SW 1271 (cell line): Measurements from ENCODE around the gene SNTG2.
"Not testable (repeated sequence)": the region's sequence is repeated elsewhere in the genome, so short reads cannot be mapped to it uniquely, and the experiment has no call there.

ENCODE experiments used
- DNase-seq, 2 experiments: peaks; one replicate each; lab custom pipeline; 2025; lab: John Stamatoyannopoulos, UW

Gene SNTG2

DNA sequence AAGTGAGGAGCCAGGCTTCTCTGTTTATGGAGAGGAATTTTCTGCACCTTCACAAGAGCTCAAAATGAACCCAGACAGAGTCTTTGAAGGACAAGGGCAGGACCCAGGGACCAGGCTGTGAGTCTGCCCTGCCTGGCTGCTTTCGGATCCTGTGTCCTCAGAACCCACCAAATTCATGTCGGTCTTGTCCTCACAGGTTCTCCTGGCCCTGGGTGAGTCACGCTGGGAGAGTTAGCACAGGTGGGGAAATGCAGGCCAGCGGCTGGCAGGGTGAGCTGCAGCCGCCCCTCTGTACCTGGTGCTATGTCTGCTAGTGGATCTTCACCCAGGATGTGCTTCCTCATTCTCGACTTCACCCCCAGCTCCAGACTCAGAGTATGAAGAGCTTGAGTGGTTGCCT is 426.8 kb downstream of the SNTG2 start:
- DNase-seq = no peak

DNA sequence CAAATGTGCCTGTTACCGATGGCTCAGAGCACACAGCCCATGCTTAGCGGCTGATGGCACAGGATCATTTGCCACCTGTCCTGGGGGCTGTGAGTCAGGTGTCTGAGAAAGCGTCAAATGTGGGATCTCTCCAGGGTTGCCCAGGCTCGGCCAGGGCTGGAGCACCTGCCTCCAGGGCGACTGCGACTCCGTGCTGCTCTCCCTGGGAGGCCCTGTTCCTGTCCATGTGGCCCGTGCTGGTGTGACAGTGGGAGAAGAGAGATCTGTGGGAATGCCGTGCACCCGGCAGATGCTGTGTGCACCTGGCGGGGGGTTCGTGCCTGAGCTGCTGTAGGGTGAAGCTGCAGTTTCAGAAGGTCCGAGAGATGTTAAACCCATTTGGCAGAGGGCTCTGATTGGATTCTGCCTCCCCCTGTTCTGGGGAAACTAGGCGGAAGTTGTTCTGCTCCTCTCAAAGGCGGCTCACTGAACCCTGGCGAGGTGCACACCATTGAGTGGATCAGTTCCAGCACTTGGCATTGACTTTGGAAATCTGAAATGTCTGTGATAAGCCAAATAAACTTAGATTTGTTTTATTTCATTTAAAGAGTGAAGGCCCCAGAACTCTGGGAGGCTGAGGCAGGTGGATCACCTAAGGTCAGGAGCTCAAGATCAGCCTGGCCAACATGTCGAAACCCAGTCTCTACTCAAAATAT is 428.0 kb downstream of the SNTG2 start:
- DNase-seq = no peak

DNA sequence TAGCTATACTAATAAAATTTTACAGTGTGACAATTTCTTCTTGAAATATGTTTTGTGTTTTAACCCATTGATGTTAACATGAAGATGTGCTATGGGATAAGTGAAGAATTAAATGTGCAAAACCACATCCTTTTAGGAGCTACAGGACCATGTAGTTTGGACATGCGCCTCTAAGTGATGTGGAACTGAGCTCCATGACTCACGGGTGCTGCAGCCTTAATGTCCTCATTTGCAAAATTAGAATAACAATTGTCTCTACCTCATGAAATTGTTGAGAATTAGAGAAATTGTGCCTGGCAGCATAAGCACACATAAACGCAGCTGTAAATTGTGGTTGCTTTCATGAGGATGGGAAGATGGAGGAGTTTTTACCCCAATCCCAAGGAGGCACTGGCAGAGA is 431.0 kb downstream of the SNTG2 start:
- no peak for DNase-seq

DNA sequence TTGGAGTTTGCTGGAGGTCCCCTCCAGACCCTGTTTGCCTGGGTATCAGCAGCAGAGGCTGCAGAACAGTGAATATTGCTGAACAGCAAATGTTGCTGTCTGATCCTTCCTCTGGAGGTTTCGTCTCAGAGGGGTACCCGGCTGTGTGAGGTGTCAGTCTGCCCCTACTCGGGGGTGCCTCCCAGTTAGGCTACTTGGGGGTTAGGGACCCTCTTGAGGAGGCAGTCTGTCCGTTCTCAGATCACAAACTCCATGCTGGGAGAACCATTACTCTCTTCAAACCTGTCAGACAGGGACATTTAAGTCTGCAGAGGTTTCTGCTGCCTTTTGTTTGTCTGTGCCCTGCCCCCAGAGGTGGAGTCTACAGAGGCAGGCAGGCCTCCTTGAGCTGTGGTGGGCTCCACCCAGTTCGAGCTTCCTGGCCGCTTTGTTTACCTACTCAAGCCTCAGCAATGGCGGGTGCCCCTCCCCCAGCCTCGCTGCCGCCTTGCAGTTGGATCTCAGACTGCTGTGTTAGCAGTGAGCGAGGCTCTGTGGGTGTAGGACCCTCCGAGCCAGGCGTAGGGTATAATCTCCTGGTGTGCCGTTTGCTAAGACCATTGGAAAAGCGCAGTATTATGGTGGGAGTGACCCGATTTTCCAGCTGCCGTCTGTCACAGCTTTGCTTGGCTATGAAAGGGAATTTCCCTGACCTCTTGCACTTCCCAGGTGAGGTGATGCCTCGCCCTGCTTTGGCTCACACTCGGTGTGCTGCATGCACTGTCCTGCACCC is 437.5 kb downstream of the SNTG2 start:
- not testable (repeated sequence) for DNase-seq

DNA sequence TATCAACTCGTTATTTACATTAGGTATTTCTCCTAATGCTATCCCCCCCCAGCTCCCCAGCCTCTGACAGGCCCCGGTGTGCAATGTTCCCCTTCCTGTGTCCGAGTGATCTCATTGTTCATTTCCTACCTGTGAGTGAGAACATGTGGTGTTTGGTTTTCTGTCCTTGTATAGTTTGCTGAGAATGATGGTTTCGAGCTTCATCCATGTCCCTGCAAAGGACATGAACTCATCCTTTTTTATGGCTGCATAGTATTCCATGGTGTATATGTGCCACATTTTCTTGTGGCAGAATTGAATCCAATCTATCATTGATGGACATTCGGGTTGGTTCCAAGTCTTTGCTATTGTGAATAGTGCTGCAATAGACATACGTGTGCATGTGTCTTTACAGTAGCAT is 439.5 kb downstream of the SNTG2 start:
- DNase-seq = not testable (repeated sequence)

DNA sequence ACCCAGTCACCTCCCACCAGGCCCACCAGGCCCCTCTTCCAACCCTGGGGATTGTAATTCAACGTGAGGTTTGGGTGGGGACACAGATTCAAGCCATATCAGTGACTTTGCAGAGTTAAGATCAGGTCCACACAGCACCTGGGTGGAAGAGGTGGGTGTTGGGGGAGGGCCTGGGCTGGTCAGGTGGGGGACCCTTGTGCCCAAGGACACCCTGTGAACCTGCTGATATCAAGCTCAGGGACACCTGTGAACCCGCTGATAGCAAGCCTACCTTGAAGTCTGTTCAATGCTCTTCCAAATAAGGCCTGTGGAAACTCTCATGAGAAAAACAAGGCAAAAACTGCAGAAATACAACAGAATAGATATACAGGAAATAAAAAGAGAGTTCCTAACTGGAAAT is 442.7 kb downstream of the SNTG2 start:
- no peak for DNase-seq

DNA sequence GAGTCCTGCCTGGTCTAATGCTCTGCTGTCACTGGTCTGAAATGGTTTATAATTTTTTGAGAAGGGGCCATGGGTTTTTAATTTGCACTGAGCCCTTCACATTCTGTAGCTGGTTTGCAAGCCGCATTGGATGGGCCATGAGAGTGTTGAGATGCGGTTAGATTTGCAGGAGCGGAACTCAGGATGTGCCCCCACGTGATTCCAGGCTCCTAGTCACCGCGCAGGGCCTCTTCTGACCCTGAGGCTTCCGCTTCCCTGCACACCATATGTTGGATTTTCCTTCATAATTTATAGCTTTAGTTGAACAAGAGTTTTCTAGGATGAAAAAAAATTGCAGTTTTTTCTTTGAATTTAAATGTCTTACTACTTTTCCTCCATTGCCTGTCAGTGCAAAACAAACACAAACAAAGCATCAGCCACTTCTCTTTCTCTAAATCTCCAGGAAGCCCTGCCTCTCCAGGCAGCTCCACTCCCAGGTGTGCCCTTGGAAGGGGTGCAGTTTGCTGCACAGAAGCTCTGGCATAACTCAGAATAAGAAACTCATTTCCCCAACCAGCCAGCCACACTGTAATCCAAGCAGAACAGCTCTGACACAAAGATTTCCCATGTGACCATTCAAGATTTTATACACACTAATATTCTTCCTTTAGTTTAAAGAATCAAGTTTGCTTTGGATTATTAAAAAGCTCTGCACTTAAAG is 444.2 kb downstream of the SNTG2 start:
- no peak for DNase-seq

DNA sequence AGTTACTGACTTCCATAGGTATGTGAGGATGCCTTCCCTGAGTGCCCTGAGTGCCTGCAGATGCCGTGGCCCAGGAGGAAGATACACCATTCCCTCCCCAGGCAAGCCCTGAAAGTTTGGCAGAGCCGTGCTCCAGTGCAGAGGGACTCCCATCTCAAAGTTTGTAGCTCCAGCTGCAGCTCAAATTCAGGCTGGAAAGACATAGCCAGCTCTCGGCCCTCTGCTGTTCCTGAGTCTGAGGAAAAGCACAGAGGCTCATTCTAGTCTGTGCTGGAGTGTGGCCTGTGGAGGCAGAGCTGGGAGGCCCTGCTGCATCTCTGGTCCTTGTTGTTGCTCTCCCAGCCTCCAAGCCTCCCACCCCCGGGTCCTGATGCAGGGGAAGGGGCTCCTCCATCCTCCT is 446.7 kb downstream of the SNTG2 start:
- no peak for DNase-seq

DNA sequence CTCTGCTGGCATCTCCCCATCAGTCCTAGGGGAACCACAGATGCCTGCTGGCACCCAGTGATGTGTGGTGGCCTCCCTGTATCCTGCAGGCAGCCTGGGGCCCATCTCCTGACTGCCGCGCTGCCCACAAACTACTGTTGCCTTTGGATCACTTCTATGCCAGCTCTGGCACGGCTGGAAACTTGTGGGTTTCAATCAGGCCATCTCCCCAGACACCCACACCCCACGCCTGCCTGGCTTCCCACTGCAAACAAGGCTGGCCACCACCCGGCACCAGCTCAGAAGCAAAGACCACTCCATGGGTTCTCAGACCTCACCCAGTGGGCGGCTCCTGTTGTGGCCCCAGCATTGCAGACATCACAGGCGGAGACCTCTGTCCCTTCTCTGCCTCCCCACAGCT is 447.5 kb downstream of the SNTG2 start:
- no peak for DNase-seq

DNA sequence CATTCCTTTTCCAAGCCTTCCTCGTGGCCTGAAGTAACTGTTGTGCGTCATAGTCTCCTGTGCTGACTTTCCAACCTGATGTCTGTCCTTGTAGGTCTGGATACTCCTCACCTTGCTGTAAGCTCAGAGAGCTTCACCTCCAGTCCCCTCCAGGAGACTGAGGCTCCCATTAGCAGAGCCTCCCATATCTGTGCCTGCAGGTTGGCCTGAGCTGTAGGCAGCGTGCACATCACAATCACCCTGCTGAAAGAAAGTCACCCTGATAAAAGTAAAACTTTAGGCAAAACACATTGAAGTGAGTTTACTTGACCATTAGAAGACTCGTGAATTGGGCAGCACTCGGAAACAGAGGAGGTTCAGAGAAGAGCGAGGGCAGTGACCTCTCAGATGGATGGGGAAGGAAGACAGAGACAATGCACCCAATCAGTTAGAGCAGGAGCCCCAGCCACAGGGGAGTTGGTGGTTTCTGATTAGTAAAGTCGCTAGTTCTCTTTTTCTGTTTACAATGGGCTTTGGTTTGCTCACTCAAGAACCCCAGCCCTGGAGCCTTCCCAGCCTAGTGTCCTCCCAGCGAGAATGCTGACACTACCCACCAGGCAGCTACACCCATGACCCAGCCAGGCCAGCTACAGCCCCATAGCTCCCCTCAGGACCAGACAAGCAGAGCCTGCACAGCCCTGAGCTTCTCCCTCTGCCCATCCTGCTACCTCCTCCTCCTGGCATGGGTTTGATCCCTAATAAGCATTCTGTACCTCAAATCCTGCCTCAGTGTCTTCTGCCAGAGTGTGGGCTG is 450.5 kb downstream of the SNTG2 start:
- DNase-seq = no peak

DNA sequence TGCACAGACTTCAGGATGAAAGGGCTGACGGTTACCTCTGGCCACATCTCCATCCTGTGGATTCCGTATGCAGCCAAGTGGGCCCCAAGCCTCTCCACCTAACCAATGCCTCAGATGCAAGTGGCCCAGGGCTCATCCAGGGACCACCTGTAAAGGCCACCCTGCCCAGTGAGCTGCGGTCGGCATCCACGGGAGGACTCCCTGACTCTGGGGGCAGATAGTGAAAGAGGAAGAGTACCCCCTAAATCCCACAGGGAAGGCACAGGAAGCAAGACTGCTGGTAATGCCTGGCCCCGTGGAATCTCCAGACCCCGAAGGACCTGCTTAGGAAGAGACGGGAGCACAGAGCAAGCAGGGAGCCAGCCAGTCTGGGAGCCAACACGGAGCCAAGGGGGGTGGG is 451.4 kb downstream of the SNTG2 start:
- no peak for DNase-seq

DNA sequence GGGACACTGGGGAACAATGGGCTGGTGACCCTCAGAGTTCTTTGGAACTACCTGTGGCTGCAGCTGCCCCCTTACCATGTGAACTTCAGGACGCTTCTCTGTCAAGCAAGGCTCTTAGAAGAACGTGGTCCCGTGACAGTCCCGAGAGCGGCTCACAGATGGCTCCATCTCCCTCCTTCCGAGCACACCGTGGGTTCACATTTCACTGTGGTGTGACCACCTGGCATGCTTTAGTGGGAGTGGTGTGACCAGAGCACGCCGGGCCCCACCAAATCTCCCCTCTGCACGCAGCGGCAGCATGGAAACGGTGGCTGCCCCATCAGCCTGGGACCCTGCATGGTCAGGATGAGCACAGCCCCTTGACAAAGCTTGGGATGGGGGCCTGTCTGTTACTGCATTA is 452.9 kb downstream of the SNTG2 start:
- DNase-seq = no peak

DNA sequence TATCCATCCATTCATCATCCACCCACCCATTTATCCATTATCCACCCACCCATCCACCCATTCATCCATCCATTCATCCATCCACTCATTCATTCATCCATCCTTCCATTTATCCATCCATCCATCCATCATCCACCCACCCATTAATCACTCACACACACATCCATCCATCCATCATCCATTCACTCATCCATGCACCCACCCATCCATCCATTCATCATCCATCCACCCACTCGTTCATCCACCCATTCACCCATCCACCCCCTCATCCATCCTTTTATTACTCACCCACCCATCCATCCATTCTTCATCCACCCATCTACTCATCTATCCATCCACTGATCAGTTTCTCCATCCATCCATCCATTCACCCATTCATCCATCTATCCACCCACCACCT is 454.5 kb downstream of the SNTG2 start:
- no peak for DNase-seq

DNA sequence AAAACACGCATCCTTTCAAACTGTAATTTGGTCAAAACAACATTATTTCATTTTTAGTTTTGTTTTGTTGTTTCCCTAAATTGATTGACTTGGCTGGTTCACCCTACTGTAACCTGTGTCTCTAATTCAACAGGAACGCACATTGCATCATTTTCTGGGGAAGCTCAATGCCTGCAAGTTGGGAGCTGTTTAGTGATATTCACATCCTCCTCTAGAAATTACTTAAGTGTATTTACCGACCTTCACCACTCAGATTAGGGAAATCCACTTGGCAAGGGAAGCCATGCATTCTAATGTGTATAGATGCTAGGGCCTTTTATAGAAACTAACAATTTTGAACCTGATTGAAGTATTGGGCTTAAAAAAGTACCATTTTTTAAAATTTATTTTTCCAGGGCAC is 455.3 kb downstream of the SNTG2 start:
- no peak for DNase-seq

DNA sequence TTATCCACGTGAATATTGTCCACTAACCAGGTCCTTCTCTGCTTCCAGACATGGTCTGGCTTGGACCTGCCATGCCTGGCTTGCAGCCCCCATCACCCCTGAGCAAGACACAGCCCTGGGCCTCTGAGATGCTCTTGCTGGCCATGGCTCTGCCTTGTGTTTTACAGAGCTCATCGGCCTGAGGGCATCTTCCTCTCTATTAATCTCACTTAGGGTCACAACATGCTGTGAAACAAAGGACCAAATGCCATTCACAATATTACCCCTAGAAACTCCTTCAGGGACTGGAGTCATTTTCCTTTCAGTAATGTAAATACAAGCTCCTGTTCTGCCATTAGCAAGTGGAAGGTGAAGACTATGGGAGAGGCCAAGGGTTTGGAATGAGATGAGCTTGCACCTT is 455.8 kb downstream of the SNTG2 start:
- DNase-seq = no peak

DNA sequence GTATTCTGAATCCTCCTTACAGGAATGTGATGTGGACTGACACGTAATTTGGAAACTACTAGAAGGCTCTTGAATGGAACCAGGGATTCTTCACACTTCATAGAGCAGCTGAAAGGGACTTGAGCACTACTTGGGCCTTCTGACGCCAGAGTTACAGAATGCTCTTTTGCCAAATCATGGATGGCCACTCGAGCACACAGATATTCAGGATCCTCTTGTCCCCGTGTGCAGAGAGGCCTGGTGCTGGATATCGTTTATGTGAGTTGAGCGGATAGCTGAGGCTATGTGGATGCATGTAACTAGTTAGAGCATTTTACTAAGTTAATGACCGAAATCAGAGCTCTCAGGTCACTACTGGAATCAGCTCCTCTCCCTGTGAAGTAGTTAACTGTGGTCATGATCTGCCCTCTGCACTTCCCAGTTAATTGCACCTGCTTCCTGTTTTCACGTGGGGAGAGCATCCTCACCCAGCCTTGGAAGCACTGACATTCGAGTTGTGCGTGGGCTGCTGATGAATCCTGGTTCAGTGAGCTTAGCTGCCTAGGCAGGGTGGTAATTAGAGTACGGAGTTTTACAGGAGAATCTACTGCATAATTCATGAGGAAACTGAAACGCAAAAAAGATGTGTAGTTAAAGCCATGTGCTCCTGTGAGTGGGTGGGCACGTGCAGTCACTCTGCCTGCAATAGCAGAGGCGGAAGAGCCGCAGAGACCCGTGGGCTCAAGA is 457.5 kb downstream of the SNTG2 start:
- DNase-seq = no peak

DNA sequence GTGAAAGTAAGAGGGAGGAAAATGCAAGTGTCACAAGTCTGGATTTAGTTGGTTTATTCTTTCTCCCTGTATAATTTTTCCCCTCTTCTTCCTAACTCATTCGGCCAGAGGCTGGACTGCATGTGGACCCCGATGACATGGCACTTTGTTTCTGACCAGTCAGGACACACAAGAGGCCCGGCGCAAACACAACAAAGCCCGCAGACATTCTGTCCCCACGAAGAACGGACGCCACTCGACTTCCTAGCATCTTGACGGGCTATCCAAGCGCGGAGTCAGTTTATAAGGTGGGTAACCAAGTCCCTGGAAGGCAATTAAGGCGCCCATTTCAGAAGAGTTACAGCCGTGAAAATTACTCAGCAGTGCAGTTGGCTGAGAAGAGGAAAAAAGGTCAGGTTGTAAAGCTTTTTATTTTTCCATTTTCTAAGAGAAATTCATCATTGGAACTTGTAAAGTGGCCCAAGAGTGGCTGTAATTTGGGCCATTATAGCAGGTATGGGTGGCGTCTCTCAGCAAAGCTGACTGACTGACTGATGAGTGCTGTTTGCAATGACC is 462.6 kb downstream of the SNTG2 start, which contains the start of gene TPO:
Gene TPO (plus strand): TSS at position 308 of the 555 bp plus-strand sequence. CDS start 946 bp downstream, outside the sequence.
- no peak for DNase-seq

DNA sequence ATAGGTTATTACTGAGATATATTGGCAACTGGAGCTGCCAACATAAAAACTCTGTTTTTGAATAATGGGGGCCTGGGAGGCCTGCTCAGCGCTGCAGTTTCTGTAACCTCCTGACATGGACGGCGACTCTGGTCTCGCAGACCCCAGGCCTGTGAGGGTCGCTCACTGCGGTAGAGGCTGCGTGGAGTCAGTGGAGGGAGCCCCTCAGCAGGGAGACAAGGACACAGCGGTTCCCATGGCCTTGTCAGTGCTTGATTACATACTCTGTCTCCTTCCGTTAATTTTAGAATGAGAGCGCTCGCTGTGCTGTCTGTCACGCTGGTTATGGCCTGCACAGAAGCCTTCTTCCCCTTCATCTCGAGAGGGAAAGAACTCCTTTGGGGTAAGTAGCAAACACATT is 463.5 kb downstream of the SNTG2 start:
- no peak for DNase-seq

DNA sequence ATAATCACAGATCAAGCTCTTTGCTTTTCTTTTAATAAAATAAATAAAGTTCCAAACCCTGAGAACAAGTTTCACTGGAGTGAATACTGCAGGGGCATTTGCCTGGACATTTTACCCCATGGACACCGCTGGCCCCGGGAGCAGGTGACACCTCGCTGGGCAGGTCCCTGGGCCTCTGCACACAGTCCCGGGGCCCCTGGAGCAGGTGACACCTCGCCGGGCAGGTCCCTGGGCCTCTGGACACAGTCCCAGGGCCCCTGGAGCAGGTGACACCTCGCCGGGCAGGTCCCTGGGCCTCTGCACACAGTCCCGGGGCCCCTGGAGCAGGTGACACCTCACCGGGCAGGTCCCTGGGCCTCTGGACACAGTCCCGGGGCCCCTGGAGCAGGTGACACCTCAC is 464.3 kb downstream of the SNTG2 start:
- DNase-seq = not testable (repeated sequence)

DNA sequence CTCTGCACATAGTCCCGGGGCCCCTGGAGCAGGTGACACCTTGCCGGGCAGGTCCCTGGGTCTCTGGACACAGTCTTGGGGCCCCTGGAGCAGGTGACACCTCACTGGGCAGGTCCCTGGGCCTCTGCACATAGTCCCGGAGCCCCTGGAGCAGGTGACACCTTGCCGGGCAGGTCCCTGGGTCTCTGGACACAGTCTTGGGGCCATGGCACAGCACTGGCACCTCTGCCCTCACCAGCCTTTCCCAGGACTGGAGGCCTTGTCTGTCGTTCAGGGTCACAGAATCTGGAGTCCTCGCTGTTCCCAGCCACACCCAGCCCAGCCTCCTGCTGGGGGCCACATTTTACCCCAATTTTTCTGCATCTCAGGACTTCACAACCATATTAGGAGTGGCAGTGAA is 464.9 kb downstream of the SNTG2 start:
- DNase-seq = no peak
